Activated naive CD4-positive, alpha-beta T cell treated with anti-CD3 and anti-CD28 coated beads, Interleukin-2, amount 50 U/mL, for 72 hours (primary cell): Measurements from ENCODE around the gene BCAT1. TPM values are rescaled to one million over a fixed set of nuclear protein-coding genes. Genes with fewer than 3 reads are reported as not detected.
"Not testable (repeated sequence)": the region's sequence is repeated elsewhere in the genome, so short reads cannot be mapped to it uniquely, and the experiment has no call there.

Experiments
- ATAC-seq, 2 donors: fragments of 150-1000 bp; cut with Tn5 transposase; 2 replicates each; pipeline ENCODE4 v1.10.0; 2021; ENCODE audit warnings: mild to moderate bottlenecking in 2 of 2, moderate library complexity in 2 of 2
- DNase-seq, 2 donors: peaks; one replicate each; pipeline ENCODE4 v3.0.0; 2021 to 2022; ENCODE audit warnings: low spot score in 2 of 2
- H3K27ac Mint-ChIP-seq, 2 donors: one replicate each; pipeline ENCODE4 v1.8.0; 2022; ENCODE audit warnings: mild to moderate bottlenecking in 2 of 2, mixed read lengths in 2 of 2
- H3K36me3 Mint-ChIP-seq, 2 donors: one replicate each; pipeline ENCODE4 v1.8.0; 2022; ENCODE audit warnings: mixed read lengths in 2 of 2
- H3K9me3 Mint-ChIP-seq, 2 donors: one replicate each; pipeline ENCODE4 v1.8.0; 2022; ENCODE audit warnings: mixed read lengths in 2 of 2
- total RNA-seq, 2 donors: library from RNA; stranded (reverse); gene quantifications; one replicate each; pipeline ENCODE4 v1.2.3, GENCODE V29; 2022

BCAT1 gene
- total RNA-seq, 2 donors from 2014 or later, result 6.3 to 42.8 TPM

GRCh38 chr12:24835377-24835776 lies 113.5 kb downstream of the BCAT1 start:
- Mint-ChIP-seq H3K27ac (no peak overlapping the region), H3K9me3 (no peaks in the 10 kb centered on the region), H3K36me3 (peaks cover 0 to 12% of the 10 kb centered on the region in 2 donors)
- ATAC-seq (no peak), DNase-seq (no peak)

GRCh38 chr12:24833513-24833912 lies 115.4 kb downstream of the BCAT1 start:
- ATAC-seq, result no peak
- no peak for DNase-seq
- Mint-ChIP-seq H3K9me3 (no peaks in the 10 kb centered on the region), H3K27ac (no peak overlapping the region), H3K36me3 (peaks cover 0 to 12% of the 10 kb centered on the region in 2 donors)

GRCh38 chr12:24823808-24824515 lies 124.9 kb downstream of the BCAT1 start:
- peaks cover 4 to 17% of the 10 kb centered on the region in 2 donors for H3K9me3 Mint-ChIP-seq
- ATAC-seq (no peak), DNase-seq (no peak)
- peaks cover 0 to 24% of the 10 kb centered on the region in 2 donors for H3K36me3 Mint-ChIP-seq
- H3K27ac Mint-ChIP-seq, result no peak overlapping the region

GRCh38 chr12:24822121-24822899 lies 126.6 kb downstream of the BCAT1 start:
- Mint-ChIP-seq H3K9me3 (peaks cover 4 to 17% of the 10 kb centered on the region in 2 donors), H3K27ac (peak overlapping the region; percentile 45 to 63), H3K36me3 (peaks cover 0 to 24% of the 10 kb centered on the region in 2 donors)
- peak; percentile 83 to 86 for ATAC-seq
- no peak for DNase-seq

GRCh38 chr12:24821691-24822090 lies 127.2 kb downstream of the BCAT1 start:
- ATAC-seq, result peak; percentile 75 to 78
- H3K36me3 Mint-ChIP-seq, result peaks cover 0 to 24% of the 10 kb centered on the region in 2 donors
- H3K27ac Mint-ChIP-seq, result peak overlapping the region; percentile 45 to 54
- peaks cover 4 to 17% of the 10 kb centered on the region in 2 donors for H3K9me3 Mint-ChIP-seq
- no peak for DNase-seq

DNA sequence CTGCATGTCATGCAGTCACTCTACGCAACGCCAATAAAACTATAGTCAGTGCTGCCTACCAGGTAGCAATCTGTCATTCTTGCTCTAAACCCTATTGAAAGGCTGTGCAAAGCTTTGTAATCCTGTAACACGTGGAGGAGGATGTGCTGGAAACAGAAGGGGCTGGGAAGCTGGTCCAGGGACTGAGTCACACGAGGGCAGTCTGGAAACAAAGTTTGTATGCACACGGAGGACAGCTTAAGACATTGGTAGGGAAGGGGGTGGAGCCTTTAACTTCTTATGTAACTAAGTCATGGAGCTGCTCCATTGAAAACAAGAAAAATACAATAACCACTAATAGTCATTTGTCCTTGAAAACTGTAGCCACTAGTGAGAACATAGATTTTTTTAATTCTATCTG lies 128.0 kb downstream of the BCAT1 start:
- peaks cover 0 to 24% of the 10 kb centered on the region in 2 donors for H3K36me3 Mint-ChIP-seq
- H3K27ac Mint-ChIP-seq, result no peak overlapping the region
- no peak for DNase-seq
- H3K9me3 Mint-ChIP-seq, result peaks cover 4 to 17% of the 10 kb centered on the region in 2 donors
- no peak for ATAC-seq

GRCh38 chr12:24818351-24818750 lies 130.6 kb downstream of the BCAT1 start:
- DNase-seq, result no peak
- Mint-ChIP-seq H3K9me3 (peaks cover 0 to 3% of the 10 kb centered on the region in 2 donors), H3K27ac (no peak overlapping the region), H3K36me3 (peaks cover 0 to 9% of the 10 kb centered on the region in 2 donors)
- no peak for ATAC-seq

DNA sequence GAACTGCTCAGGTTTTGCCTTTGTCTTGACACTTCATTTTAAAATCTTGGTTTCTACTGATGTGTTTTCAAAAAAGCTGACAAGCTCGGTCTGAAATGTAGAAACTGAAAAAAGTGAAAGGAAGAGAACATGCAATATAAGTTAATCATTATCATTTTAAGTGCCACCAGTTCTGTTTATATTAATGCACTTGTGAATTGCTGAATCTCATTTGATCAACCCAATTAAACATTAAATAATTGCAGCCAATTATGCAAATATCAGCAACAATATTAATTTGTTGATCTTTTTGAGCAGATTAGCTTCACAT lies 133.8 kb downstream of the BCAT1 start:
- ATAC-seq, result no peak
- Mint-ChIP-seq H3K36me3 (peaks cover 0 to 2% of the 10 kb centered on the region in 2 donors), H3K27ac (peak overlapping the region in 1 of 2 donors; percentile 85), H3K9me3 (no peaks in the 10 kb centered on the region)
- no peak for DNase-seq

GRCh38 chr12:24814379-24815113 lies 134.4 kb downstream of the BCAT1 start:
- no peak for DNase-seq
- Mint-ChIP-seq H3K9me3 (no peaks in the 10 kb centered on the region), H3K27ac (peak overlapping the region in 1 of 2 donors; percentile 85), H3K36me3 (no peaks in the 10 kb centered on the region)
- ATAC-seq, result peak in 1 of 2 donors; percentile 63

- H3K27ac Mint-ChIP-seq, result no peak overlapping the region
- no peak for DNase-seq
- peaks cover 4% of the 10 kb centered on the region in 2 donors for H3K36me3 Mint-ChIP-seq
- peaks cover 4 to 6% of the 10 kb centered on the region in 2 donors for H3K9me3 Mint-ChIP-seq
- no peak for ATAC-seq
Measured at GRCh38 chr12:24810378-24810777, 138.5 kb downstream of the BCAT1 start.

GRCh38 chr12:24809306-24809705 lies 139.6 kb downstream of the BCAT1 start:
- peaks cover 8 to 16% of the 10 kb centered on the region in 2 donors for H3K9me3 Mint-ChIP-seq
- peaks cover 4 to 13% of the 10 kb centered on the region in 2 donors for H3K36me3 Mint-ChIP-seq
- DNase-seq, H3K27ac Mint-ChIP-seq, ATAC-seq: not testable (repeated sequence)

DNA sequence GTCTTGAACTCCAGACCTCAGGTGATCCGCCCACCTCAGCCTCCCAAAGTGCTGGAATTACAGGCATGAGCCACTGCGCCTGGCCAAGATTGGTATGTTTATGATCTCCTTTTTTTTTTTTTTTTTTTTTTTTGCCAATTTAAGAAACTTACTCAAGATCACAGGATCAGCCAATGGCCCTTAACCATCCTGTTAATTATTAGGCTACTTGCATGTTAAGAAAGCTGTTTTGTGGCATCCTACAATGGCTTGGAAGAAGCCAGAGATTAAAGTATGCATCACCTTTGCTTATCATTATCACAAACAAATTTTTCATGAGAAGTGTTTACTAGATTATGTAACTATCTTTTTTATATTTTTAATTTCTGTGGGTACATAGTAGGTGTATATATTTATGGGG lies 140.2 kb downstream of the BCAT1 start:
- DNase-seq, result no peak
- H3K36me3 Mint-ChIP-seq, result peaks cover 4 to 14% of the 10 kb centered on the region in 2 donors
- H3K9me3 Mint-ChIP-seq, result peaks cover 8 to 16% of the 10 kb centered on the region in 2 donors
- no peak overlapping the region for H3K27ac Mint-ChIP-seq
- ATAC-seq, result no peak

GRCh38 chr12:24806386-24806785 lies 142.5 kb downstream of the BCAT1 start:
- Mint-ChIP-seq H3K9me3 (peaks cover 8 to 26% of the 10 kb centered on the region in 2 donors), H3K27ac (no peak overlapping the region), H3K36me3 (peaks cover 4 to 32% of the 10 kb centered on the region in 2 donors)
- ATAC-seq (no peak), DNase-seq (no peak)

- DNase-seq (no peak), ATAC-seq (no peak)
- peaks cover 4 to 27% of the 10 kb centered on the region in 2 donors for H3K9me3 Mint-ChIP-seq
- H3K27ac Mint-ChIP-seq, result no peak overlapping the region
- peaks cover 0 to 28% of the 10 kb centered on the region in 2 donors for H3K36me3 Mint-ChIP-seq
Measured at GRCh38 chr12:24803430-24804245, 145.3 kb downstream of the BCAT1 start.

DNA sequence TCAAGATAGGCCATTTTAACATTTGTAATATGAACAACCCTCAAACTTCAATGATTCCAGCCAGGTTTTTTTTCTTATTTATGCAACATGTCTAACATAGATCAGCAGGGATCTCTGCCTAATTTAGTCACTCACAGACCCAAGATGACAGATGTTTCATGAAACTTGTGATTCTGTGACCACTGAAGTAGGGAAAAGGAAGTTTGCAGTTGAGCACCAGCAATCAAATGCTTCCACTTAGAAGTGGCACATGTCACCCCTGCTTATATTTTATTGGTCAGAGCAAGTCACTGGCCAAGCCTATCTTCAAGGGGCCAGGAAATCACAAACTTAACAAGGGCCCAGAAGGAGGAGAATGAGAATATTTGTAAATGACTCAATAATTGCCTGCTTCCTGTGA lies 150.6 kb downstream of the BCAT1 start:
- Mint-ChIP-seq H3K27ac (no peak overlapping the region), H3K36me3 (peaks cover 0 to 15% of the 10 kb centered on the region in 2 donors), H3K9me3 (peaks cover 0 to 16% of the 10 kb centered on the region in 2 donors)
- ATAC-seq, result peak; percentile 33 to 68
- no peak for DNase-seq

DNA sequence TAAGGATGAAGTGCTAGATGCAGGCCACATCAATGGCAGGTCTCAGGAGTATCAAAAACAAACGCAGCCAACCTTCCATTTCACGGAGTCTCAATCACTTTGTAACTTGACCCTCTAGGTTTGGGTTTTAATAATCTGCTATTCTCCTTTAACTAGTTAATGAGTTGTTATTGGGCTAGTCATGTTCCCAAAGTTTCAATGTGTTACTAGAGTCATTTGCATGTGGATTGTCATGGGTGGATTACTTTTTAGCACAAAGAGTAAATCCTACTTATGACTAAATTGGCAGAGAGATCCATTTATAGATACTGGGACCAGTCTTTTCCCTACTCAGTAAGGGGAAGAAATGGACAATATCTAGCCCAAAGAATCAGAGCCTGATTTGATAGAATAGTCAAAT lies 151.0 kb downstream of the BCAT1 start:
- Mint-ChIP-seq H3K27ac (no peak overlapping the region), H3K9me3 (peaks cover 0 to 12% of the 10 kb centered on the region in 2 donors), H3K36me3 (peaks cover 0 to 10% of the 10 kb centered on the region in 2 donors)
- ATAC-seq, result no peak
- no peak for DNase-seq
